NCI-H1417 treated with DMSO at 0.1 percent for 48 hours (cell line): ENCODE results near the gene ZBTB21.
"Not testable (repeated sequence)": the region's sequence is repeated elsewhere in the genome, so short reads cannot be mapped to it uniquely, and the experiment has no call there.

Source experiments
- DNase-seq: peaks from one replicate; lab custom pipeline; 2025; lab: John Stamatoyannopoulos, UW

ZBTB21 gene

DNA sequence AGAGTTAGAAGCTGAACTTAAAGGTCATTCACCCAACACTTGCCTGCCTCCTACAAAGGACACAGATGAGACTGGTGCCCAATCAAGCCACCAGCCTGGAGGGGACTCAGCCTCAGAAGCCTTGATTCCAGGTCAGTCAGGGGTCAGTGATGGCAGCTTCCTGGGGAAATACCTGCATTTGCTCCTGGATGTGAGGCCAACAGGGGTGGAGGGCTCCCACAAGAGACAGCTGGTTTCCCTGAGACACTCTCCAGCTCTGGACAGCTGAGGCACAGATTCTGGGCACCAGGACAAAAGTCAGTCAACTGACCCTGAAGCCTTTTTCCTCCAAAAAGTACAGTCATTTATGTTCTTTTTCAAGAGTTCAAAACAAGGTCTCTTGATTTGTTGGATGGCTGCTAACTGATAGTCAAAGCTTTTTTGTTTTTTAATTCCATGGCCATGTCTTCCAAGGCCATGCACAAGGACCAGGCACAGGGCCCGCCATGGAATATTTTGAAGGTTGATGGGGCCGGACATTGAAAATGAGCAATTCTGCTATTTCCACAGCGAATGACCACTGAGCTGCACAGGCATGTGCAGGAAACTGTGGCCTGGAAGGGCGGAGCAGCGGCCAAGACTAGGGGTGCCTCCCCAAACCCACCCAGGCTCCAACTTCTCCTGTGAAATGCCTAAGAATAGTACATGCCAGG lies 58.1 kb downstream of the ZBTB21 start:
- DNase-seq: no peak

DNA sequence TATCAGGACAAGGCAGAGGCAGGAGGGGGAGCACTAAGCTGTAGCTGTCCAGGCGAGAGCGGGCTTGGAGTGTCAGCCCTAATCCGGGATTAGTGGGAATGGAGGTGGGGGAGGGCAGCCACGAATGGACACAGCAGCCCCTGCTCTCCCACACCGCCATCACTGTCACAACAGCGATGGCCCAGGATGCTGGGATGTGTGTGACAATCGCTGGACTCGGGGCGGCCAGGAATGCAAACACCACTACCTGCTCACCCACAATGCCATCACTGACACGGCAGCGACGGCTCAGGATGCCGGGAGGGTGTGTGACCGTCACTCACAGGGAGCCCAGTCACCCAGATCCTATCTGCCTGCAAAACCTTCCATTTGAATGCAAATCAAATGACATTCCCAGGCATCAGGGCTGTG lies 59.2 kb downstream of the ZBTB21 start:
- no peak for DNase-seq

DNA sequence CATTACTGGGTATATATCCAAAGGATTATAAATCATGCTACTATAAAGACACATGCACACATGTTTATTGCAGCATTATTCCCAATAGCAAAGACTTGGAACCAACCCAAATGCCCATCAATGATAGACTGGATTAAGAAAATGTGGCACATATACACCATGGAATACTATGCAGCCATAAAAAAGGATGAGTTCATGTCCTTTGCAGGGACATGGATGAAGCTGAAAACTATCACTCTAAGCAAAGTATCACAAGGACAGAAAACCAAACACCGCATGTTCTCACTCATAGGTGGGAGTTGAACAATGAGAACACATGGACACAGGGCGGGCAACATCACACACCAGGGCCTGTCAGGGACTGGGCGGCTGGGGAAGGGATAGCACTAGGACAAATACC lies 60.5 kb downstream of the ZBTB21 start:
- not testable (repeated sequence) for DNase-seq

DNA sequence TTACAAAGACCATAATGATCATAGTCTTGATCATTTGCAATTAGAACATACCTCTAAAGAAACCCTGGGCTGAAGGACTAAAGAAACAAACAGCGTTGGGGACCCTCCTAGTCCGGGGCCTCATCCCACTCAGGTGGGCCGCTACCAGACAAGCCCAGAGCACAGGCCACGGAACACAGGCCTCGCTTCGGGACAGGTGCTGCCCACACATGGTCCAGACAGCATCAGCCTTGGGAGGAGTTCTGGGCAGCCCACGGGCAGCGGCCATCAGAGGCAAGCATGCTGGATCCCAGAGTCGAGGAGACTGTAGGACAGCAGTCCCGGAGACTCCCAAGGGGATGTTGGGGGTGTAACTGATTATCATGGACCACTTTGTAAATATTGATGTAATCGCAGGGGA lies 61.3 kb downstream of the ZBTB21 start:
- DNase-seq: no peak

DNA sequence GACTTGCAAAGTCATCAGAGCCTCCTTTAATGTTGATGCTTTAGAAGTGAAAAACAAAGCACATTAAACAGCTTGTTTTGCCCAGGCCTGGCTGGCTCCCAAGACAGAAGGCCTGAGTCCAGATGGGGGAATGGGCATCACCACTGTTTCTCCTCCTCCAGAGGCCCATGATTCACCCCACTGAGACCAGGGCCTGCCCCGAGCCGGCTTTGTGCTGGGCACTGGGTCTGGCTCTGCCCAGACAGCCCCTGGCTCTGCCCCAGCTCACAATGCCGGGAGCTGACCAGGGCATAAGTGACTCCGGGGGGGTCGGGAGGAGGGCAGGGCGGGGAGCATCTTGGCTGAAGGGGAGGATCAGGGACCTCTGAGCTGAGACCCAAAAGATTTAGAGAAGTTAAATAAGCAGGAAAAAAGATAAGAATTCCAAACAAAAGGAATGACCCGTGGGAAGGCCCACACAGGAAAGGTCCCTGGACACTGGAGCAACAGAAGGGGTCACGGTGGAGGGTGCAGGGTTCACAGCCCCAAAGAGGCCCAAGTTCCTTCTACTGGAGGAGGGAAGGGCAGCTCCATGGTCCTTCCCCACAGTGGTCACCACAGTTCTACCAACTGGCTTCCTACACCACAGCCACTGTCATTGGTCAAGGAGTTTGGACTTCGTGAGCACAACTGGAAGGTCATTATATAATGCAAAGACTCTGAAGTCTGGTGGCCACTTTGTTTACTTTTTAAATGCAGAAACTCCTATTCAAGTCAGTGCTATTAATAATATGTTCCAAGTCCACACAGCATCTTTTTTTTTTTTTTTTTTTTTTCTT lies 61.9 kb downstream of the ZBTB21 start:
- no peak for DNase-seq

DNA sequence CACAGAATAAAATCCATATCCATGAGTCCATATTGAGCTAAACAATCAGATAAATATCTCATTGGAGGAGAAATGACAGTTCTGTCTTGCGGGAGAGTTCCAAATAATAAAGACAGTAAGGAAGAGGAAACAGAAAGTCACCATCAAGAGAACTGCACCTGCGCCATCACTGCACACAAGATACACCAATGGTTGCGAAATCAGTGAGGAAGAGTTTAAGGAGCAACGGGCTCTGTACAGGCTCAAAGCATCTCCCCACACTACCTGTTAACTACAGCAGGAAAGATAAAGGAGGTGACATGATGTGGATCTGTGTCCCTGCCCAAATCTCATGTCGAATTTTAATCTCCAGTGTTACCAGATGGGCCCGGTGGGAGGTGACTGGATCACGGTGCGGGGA lies 64.2 kb downstream of the ZBTB21 start:
- DNase-seq: no peak

DNA sequence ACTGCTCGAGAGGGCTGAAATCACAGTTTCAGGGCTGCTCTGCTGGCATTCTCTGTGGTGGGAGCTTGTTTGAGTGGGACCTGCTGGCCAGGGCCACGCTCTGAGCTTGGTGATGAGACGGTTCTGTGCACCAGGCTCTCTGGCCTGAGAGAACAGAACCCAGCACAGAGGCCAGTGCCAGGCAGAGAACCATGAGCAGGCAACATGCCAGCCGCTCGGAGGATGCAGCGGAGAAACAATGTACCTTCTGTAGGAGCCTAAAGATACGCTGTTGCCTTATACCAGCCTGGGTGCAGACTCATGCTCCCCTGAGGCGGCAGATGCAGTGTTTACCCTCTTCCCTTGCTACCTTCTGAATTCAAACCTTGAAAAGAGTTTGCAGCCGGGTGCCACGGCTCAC lies 66.3 kb downstream of the ZBTB21 start:
- DNase-seq: no peak

DNA sequence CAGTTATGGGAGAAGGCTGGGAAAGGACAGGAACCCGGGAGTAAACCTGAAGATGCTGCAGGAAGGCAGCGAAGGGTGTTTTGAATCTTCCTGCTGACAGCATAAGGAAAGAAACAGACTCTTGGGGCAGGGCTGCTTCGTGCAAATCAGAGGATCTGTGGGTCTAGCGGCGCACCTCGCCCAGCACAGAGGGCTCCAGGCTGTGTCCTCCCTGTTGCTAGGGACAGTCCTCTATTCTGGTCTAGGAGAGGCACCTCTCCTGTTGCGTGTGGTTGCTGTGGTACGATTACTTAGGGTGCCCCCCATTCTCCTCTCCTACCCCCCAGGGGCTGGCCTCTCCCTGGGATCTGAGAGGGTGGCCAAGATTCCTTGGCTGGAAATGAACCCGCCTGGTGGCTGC lies 67.7 kb downstream of the ZBTB21 start:
- DNase-seq: no peak

DNA sequence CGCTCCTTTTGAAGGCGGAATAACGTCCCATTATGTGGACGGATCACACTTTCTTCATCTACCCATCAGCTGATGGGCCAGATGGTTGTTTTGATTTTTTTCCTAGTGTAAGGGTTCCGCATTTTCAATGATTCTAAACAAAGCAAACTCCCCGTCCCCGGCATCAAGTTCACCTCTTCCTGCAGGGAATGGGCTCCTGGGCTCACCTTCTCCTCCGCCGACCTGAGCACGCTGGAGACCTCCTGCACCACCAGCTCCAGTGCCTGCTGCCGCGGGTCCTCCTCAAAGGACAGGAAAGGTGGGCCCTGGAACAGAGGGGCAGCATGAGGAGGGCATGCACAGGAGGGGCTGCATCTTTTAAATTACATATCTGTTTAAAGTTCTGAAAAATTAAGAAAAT lies 68.2 kb downstream of the ZBTB21 start:
- DNase-seq: no peak

DNA sequence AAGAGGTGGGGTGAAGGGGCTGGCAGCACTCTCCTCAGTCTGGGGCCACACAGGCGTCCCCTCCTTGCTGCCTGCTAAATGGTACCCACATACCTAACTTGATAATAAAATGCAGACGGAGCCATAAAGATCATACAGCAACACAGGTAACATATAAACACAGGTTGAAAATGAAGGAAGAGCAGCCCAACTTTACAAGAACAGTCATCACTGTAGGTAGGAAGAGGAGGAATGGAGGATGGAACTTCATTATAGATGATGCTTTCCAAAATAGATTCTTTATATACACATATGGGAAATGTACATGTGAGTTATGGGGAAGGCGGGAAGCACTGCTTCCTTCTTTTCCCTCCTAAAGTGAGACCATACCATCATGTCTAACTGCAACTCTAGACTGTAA lies 69.7 kb downstream of the ZBTB21 start:
- DNase-seq: no peak

DNA sequence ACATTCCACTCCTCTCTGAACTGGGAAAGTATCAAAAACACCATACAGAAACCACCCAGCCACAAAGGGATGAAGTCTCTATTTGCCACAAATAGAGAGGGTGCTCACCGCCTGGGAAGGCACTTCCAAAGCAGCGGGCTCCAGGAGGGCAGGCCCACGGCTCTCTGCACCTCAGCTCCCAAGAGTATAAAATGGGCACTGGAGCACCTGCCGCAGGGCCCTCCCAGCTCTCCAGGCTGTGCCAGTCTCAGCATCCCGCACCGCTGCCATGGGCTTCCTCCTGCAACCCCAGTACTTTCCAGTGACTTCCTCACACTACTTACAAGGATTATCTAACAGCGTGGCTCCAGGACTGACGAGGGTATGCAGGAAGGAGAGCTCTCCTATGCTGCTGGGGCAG lies 70.8 kb downstream of the ZBTB21 start:
- DNase-seq: no peak
